Measurements from ENCODE around the gene ADCY2. TPM values are rescaled to one million over a fixed set of nuclear protein-coding genes. Genes with fewer than 3 reads are reported as not detected.
A peak's percentile ranks its signal among the peaks of the same experiment; 100 is the strongest.

The ADCY2 gene
- total RNA-seq, 1 experiment from 2014 or later = not detected

DNA sequence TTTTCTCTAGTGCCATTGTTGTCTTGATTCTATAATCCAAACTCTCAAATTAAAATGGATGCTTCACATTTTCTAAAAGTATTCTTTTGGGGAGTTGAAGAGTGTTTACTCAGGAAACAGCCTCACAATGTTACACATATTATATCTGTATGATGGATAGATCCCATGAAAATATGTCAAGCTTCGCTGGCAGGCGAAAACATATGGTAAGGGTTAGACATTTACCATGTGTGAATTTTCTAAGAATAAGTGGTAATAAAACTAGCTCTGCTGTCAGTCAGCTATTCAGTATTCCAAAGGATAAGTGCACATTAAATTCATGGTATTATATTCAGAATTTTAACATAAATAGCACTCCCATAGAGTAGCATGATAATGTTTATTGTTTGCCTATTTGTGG lies 13.3 kb upstream of the ADCY2 start:
- DNase-seq = no peak
- no peaks in the 10 kb centered on the region for H3K36me3 Mint-ChIP-seq (ENCODE audit: insufficient read depth, unreplicated experiment)
- no TSS peak for BruUV-seq (replicated peaks)
- intact Hi-C loops (cut with micrococcal nuclease; ENCODE audit: unreplicated experiment) = no loop called here
- CTCF ChIA-PET = no interaction called here
- H3K9me3 Mint-ChIP-seq (ENCODE audit: low read depth, unreplicated experiment) = peaks cover 2% of the 10 kb centered on the region
- TF ChIP-seq, protein P1, sequence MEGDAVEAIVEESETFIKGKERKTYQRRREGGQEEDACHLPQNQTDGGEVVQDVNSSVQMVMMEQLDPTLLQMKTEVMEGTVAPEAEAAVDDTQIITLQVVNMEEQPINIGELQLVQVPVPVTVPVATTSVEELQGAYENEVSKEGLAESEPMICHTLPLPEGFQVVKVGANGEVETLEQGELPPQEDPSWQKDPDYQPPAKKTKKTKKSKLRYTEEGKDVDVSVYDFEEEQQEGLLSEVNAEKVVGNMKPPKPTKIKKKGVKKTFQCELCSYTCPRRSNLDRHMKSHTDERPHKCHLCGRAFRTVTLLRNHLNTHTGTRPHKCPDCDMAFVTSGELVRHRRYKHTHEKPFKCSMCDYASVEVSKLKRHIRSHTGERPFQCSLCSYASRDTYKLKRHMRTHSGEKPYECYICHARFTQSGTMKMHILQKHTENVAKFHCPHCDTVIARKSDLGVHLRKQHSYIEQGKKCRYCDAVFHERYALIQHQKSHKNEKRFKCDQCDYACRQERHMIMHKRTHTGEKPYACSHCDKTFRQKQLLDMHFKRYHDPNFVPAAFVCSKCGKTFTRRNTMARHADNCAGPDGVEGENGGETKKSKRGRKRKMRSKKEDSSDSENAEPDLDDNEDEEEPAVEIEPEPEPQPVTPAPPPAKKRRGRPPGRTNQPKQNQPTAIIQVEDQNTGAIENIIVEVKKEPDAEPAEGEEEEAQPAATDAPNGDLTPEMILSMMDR (IDR thresholded peaks at IDR 0.05; ENCODE audit: unreplicated experiment) = no peak
- H3K27ac Mint-ChIP-seq (ENCODE audit: unreplicated experiment) = no peak overlapping the region
- H3K4me1 Mint-ChIP-seq (ENCODE audit: low read depth, unreplicated experiment) = no peaks in the 10 kb centered on the region
- no peak overlapping the region for H3K4me3 Mint-ChIP-seq (ENCODE audit: low read depth, unreplicated experiment)
- H3K27me3 Mint-ChIP-seq (ENCODE audit: unreplicated experiment) = no peaks in the 10 kb centered on the region

GRCh38 chr5:7385681-7386080 lies 10.3 kb upstream of the ADCY2 start:
- Mint-ChIP-seq H3K4me1 (ENCODE audit: low read depth, unreplicated experiment) (no peaks in the 10 kb centered on the region), H3K36me3 (ENCODE audit: insufficient read depth, unreplicated experiment) (no peaks in the 10 kb centered on the region), H3K4me3 (ENCODE audit: low read depth, unreplicated experiment) (no peak overlapping the region), H3K9me3 (ENCODE audit: low read depth, unreplicated experiment) (peaks cover 2% of the 10 kb centered on the region), H3K27me3 (ENCODE audit: unreplicated experiment) (no peaks in the 10 kb centered on the region), H3K27ac (ENCODE audit: unreplicated experiment) (no peak overlapping the region)
- intact Hi-C loops (cut with micrococcal nuclease; ENCODE audit: unreplicated experiment) = no loop called here
- CTCF ChIA-PET = no interaction called here
- TF ChIP-seq, protein P1 (IDR thresholded peaks at IDR 0.05; ENCODE audit: unreplicated experiment) = no peak
- no TSS peak for BruUV-seq (replicated peaks)
- no peak for DNase-seq

- no peak for DNase-seq
Observed at GRCh38 chr5:7388553-7388952, 7.4 kb upstream of the ADCY2 start.

GRCh38 chr5:7391215-7391614 lies 4.7 kb upstream of the ADCY2 start:
- H3K4me3 Mint-ChIP-seq (ENCODE audit: low read depth, unreplicated experiment) = no peak overlapping the region
- no peaks in the 10 kb centered on the region for H3K9me3 Mint-ChIP-seq (ENCODE audit: low read depth, unreplicated experiment)
- DNase-seq = peak; percentile 53
- CTCF ChIA-PET = no interaction called here
- intact Hi-C loops (cut with micrococcal nuclease; ENCODE audit: unreplicated experiment) = loop anchor here (5.0 kb wide), 2 partner anchors 129 to 356 kb away; no protein-coding TSS in a partner anchor
- peaks cover under 1% of the 10 kb centered on the region for H3K27me3 Mint-ChIP-seq (ENCODE audit: unreplicated experiment)
- H3K27ac Mint-ChIP-seq (ENCODE audit: unreplicated experiment) = no peak overlapping the region
- TF ChIP-seq, protein P1 (IDR thresholded peaks at IDR 0.05; ENCODE audit: unreplicated experiment) = no peak
- BruUV-seq (replicated peaks) = no TSS peak
- no peaks in the 10 kb centered on the region for H3K4me1 Mint-ChIP-seq (ENCODE audit: low read depth, unreplicated experiment)
- H3K36me3 Mint-ChIP-seq (ENCODE audit: insufficient read depth, unreplicated experiment) = no peaks in the 10 kb centered on the region

More at GRCh38 chr5:7388553-7388952, 7.4 kb upstream of the ADCY2 start:
- intact Hi-C loops (cut with micrococcal nuclease; ENCODE audit: unreplicated experiment) = no loop called here
- Mint-ChIP-seq H3K27me3 (ENCODE audit: unreplicated experiment) (no peaks in the 10 kb centered on the region), H3K9me3 (ENCODE audit: low read depth, unreplicated experiment) (peaks cover 2% of the 10 kb centered on the region), H3K4me1 (ENCODE audit: low read depth, unreplicated experiment) (no peaks in the 10 kb centered on the region), H3K36me3 (ENCODE audit: insufficient read depth, unreplicated experiment) (no peaks in the 10 kb centered on the region), H3K27ac (ENCODE audit: unreplicated experiment) (no peak overlapping the region), H3K4me3 (ENCODE audit: low read depth, unreplicated experiment) (no peak overlapping the region)
- CTCF ChIA-PET = no interaction called here
- TF ChIP-seq, protein P1 (IDR thresholded peaks at IDR 0.05; ENCODE audit: unreplicated experiment) = no peak
- no TSS peak for BruUV-seq (replicated peaks)
